GM19455 (cell line): ENCODE measurements around the gene ZCCHC3.
"Not testable (repeated sequence)": the region's sequence is repeated elsewhere in the genome, so short reads cannot be mapped to it uniquely, and the experiment has no call there.

Experiments used
- ATAC-seq: cut with Tn5 transposase; IDR thresholded peaks from one replicate; pipeline ENCODE4 v1.9.1; 2021; ENCODE audit not compliant: unreplicated experiment

Gene ZCCHC3

GRCh38 chr20:336040-336439, 38.7 kb downstream of the ZCCHC3 start:
- not testable (repeated sequence) for ATAC-seq

DNA sequence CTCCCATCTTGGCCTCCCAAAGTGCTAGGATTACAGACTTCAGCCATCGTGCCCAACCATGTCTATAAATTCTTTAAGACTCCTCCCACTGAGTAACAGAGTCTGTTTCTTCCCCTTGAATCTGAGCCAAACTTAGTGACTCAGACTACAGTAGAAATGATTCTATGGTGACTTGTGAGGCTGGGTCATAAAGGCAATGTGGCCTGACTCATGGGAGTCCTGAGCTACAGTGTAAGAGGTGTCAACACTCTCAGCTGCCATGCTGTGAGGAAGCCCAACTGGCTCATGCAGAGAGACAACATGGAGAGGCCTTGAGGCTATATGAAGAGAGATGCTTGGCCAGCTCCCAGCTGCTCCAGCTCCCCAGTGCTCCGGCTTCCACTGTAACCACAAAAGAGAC, 44.3 kb downstream of the ZCCHC3 start:
- no peak for ATAC-seq

GRCh38 chr20:343107-343506, 45.7 kb downstream of the ZCCHC3 start:
- ATAC-seq, result no peak

GRCh38 chr20:346033-346639, 48.8 kb downstream of the ZCCHC3 start:
- no peak for ATAC-seq

DNA sequence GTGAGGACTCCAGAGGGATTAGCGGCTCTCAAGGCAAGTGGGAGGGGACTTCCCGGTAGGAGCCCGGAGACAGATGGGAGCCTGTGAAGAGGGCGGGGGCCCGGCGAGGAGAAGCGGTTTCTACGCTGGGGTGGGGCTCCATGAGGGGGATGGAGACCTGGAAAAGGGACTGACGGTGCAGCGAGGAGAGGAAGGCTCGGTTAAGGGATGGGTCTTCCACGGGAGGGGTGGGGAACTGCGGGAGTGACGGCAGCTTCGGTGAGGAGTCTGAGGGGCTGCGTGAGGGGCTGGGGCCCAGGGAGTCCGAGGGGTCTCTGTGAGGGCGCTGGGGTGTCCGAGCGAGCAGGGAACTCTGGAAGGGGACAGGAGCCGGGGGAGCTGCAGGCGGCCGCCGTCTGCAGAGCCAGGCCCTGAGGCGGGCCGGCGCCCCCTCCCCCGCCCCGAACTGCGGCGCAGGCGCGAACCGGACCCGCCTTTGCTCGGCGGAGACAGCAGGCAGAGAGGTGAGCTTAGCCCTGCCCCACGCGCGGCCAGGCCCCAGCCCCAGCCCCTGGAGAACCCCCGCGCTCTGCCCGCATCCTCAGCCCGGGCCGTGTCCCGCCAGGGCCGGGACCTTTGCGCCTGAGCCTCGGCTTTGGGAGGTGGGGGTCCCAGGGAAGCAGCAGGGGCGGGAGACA, 49.4 kb downstream of the ZCCHC3 start, which contains the start of gene NRSN2:
Gene NRSN2, plus strand, starts transcription at position 472 of the 677 bp plus-strand sequence. CDS start 2,533 bp downstream, outside the sequence.
- peak; percentile 44 for ATAC-seq

DNA sequence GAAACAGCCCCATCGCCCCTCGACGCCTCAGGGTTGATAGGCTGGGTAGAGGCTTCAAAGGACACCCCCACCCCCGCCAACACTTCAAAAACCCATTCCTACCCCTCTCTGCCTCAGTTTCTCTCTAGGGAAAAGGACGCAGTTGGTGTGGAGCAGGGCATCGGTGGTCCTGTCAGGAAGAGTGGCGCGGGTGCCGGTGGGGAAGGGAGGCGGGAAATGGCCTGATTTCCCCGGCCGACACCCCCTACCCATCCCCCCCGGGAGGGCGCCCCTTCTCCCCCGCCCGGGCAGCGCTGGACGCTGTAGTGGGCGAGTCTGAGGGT, 49.9 kb downstream of the ZCCHC3 start:
- peak; percentile 20 for ATAC-seq

- ATAC-seq, result peak; percentile 73
Measured at GRCh38 chr20:347640-348484, 50.5 kb downstream of the ZCCHC3 start.

DNA sequence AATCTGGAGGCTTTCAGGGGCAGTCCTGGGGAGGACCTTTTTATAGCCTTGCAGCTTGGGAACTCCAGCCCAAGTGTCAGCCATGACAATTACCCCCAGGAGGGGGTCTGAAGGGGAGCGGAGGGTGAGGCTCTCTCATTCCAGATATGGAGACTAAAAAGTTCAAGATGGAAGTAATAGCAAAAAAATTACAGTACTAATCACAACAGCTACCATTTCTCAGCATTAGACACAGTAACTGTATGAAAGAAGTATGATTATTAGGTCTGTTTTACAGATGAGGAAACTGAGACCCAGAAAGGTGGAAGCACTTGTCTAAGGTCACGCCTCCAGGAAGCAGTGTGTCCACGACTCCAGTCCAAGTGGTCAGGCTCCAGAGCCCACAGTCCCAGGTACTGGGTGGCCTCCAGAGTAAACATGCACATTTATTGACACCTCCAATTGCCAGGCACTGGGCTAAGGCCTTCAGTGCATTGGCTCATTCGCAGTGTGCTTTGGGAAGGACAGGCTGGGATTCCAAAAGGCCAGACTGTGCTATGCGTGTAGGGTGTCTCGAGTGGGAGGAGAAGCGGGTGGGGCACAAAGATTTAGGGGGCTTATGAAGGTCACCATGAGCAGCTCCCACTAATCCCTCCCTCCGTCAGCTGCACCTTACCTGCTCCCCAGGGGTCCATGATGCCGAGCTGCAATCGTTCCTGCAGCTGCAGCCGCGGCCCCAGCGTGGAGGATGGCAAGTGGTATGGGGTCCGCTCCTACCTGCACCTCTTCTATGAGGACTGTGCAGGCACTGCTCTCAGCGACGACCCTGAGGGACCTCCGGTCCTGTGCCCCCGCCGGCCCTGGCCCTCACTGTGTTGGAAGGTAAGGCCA, 51.8 kb downstream of the ZCCHC3 start:
- ATAC-seq, result no peak
